GM20431 (cell line): ENCODE data around the gene ZPR1.
"Not testable (repeated sequence)": the region's sequence is repeated elsewhere in the genome, so short reads cannot be mapped to it uniquely, and the experiment has no call there.

Experiments
- in situ Hi-C: fragments of 300-500 bp; cut with MseI, MboI; formaldehyde crosslinking; loops from one replicate; pipeline ENCODE4 v1.15.0; 2020; ENCODE audit warnings: low sequenced_read_pairs; ENCODE audit not compliant: unreplicated experiment

ZPR1 gene, protein sequence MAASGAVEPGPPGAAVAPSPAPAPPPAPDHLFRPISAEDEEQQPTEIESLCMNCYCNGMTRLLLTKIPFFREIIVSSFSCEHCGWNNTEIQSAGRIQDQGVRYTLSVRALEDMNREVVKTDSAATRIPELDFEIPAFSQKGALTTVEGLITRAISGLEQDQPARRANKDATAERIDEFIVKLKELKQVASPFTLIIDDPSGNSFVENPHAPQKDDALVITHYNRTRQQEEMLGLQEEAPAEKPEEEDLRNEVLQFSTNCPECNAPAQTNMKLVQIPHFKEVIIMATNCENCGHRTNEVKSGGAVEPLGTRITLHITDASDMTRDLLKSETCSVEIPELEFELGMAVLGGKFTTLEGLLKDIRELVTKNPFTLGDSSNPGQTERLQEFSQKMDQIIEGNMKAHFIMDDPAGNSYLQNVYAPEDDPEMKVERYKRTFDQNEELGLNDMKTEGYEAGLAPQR

DNA sequence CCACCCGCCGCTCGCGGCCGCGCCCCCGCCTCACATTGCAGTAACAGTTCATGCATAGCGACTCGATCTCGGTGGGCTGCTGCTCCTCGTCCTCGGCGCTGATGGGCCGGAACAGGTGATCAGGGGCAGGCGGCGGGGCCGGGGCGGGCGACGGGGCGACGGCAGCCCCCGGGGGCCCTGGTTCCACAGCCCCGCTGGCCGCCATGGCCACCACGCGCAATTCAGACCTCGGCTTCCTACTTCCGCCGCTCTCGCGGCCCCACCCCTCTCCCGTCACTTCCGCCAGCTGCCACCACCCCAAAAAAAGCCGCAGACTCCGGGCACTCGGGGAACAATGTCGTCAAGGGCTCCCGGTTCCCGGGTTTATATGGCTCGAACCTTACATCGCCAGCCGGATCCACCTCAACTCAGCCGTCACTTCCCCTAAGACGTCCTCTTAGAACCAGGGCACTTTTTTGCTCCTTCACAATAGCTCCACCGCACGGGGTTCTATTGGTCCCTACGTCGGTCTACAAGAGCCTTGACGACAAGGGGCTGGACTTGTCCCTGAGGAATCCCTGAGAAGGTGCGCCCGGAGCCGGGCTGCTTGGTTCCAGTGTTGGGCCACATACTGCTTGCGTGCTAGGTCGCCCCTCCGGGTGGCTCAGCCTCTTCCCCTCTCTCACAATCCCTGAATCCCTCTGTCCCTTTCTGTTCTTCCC is at the start of gene ZPR1:
Gene ZPR1, minus strand, starts transcription at position 238 of the 701 bp plus-strand sequence. Its CDS starts 33 bp downstream, at position 205.
- in situ Hi-C loops: loop anchor here (25.0 kb wide), 1 partner anchor 324 kb away; no protein-coding TSS in a partner anchor

DNA sequence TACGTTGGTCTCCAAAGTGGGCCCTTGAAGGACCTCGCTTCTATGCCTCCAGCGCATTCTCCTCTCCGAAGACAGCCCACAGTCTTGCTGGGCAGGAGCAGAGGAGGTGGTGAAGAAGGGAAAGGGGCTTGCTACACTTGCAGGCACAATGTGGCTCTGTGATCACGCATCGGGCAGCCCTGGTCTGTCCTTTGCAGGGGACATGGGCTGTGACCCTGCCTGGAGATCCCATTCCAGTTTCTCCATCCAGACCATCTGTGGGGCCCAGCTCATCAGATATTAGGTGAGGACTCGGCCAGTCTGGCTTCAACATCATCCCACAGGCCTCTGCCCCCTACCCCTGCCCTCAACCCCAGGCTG is 48.8 kb upstream of the ZPR1 start:
- in situ Hi-C loops: no loop called here

DNA sequence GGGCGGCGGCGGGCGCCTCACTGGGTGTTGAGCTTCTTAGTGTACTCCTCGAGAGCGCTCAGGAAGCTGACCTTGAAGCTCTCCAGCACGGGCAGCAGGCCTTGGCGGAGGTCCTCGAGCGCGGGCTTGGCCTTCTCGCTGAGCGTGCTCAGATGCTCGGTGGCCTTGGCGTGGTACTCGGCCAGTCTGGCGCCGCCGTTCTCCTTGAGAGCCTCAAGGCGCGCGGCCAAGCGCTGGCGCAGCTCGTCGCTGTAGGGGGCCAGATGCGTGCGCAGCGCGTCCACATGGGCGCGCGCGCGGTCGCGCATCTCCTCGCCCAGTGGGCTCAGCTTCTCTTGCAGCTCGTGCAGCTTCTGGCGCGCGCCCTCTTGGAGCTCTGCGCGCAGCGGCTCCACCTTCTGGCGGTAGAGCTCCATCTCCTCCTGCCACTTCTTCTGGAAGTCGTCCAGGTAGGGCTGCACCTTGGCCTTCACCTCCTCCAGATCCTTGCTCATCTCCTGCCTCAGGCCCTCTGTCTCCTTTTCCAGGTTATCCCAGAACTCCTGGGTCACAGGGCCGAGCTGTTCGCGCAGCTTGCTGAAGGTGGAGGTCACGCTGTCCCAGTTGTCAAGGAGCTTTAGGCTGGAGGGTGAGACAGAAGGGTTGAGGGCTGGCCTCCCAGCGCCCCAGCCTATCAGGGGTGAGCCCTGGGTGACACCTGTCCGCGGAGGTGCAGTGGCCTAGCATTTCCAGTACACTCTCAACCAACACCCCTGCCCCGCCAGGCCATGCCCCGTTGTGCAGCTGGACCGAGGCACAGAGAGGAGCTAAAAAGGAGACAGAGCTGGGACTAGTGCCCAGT is 48.2 kb upstream of the ZPR1 start:
- in situ Hi-C loops: no loop called here

- in situ Hi-C loops: no loop called here
These were observed 47.4 kb upstream of the ZPR1 start for GRCh38 chr11:116835042-116835772.

GRCh38 chr11:116834535-116835041 is 46.8 kb upstream of the ZPR1 start:
- in situ Hi-C loops: not testable (repeated sequence)

- in situ Hi-C loops: no loop called here
These were observed 46.2 kb upstream of the ZPR1 start for GRCh38 chr11:116833816-116834534.

GRCh38 chr11:116833491-116833815 is 45.6 kb upstream of the ZPR1 start:
- in situ Hi-C loops: no loop called here

- in situ Hi-C loops: no loop called here
These were observed 44.8 kb upstream of the ZPR1 start for GRCh38 chr11:116832350-116833290.

GRCh38 chr11:116831790-116832349 is 44.0 kb upstream of the ZPR1 start:
- in situ Hi-C loops: no loop called here

DNA sequence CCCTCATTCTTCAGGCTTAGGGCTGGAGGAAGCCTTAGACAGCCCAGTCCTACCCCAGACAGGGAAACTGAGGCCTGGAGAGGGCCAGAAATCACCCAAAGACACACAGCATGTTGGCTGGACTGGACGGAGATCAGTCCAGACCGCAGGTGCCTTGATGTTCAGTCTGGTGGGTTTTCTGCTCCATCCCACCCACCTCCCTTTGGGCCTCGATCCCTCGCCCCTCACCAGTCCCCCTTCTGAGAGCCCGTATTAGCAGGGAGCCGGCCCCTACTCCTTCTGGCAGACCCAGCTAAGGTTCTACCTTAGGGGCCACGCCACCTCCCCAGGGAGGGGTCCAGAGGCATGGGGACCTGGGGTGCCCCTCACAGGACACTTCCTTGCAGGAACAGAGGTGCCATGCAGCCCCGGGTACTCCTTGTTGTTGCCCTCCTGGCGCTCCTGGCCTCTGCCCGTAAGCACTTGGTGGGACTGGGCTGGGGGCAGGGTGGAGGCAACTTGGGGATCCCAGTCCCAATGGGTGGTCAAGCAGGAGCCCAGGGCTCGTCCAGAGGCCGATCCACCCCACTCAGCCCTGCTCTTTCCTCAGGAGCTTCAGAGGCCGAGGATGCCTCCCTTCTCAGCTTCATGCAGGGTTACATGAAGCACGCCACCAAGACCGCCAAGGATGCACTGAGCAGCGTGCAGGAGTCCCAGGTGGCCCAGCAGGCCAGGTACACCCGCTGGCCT is 42.5 kb upstream of the ZPR1 start:
- in situ Hi-C loops: no loop called here

DNA sequence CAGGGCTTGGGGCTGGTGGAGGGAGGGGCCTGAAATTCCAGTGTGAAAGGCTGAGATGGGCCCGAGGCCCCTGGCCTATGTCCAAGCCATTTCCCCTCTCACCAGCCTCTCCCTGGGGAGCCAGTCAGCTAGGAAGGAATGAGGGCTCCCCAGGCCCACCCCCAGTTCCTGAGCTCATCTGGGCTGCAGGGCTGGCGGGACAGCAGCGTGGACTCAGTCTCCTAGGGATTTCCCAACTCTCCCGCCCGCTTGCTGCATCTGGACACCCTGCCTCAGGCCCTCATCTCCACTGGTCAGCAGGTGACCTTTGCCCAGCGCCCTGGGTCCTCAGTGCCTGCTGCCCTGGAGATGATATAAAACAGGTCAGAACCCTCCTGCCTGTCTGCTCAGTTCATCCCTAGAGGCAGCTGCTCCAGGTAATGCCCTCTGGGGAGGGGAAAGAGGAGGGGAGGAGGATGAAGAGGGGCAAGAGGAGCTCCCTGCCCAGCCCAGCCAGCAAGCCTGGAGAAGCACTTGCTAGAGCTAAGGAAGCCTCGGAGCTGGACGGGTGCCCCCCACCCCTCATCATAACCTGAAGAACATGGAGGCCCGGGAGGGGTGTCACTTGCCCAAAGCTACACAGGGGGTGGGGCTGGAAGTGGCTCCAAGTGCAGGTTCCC is 41.8 kb upstream of the ZPR1 start, which contains the start of gene APOC3:
Gene APOC3, plus strand, starts transcription at position 383 of the 659 bp plus-strand sequence. CDS start 676 bp downstream, outside the sequence.
- in situ Hi-C loops: no loop called here

DNA sequence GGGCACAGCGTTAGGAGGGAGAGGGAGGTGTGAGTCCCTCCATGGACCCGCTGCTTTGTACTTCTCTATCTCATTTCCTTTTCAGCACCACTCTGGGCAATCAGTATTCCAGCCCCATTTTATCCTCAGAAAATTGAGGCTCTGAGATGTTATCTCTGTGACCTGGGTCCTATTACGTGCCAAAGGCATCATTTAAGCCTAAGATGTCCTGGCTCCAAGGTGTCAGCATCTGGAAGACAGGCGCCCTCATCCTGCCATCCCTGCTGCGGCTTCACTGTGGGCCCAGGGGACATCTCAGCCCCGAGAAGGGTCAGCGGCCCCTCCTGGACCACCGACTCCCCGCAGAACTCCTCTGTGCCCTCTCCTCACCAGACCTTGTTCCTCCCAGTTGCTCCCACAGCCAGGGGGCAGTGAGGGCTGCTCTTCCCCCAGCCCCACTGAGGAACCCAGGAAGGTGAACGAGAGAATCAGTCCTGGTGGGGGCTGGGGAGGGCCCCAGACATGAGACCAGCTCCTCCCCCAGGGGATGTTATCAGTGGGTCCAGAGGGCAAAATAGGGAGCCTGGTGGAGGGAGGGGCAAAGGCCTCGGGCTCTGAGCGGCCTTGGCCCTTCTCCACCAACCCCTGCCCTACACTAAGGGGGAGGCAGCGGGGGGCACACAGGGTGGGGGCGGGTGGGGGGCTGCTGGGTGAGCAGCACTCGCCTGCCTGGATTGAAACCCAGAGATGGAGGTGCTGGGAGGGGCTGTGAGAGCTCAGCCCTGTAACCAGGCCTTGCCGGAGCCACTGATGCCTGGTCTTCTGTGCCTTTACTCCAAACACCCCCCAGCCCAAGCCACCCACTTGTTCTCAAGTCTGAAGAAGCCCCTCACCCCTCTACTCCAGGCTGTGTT is 41.1 kb upstream of the ZPR1 start:
- in situ Hi-C loops: no loop called here

- in situ Hi-C loops: no loop called here
These were observed 39.6 kb upstream of the ZPR1 start for GRCh38 chr11:116827461-116827860.

DNA sequence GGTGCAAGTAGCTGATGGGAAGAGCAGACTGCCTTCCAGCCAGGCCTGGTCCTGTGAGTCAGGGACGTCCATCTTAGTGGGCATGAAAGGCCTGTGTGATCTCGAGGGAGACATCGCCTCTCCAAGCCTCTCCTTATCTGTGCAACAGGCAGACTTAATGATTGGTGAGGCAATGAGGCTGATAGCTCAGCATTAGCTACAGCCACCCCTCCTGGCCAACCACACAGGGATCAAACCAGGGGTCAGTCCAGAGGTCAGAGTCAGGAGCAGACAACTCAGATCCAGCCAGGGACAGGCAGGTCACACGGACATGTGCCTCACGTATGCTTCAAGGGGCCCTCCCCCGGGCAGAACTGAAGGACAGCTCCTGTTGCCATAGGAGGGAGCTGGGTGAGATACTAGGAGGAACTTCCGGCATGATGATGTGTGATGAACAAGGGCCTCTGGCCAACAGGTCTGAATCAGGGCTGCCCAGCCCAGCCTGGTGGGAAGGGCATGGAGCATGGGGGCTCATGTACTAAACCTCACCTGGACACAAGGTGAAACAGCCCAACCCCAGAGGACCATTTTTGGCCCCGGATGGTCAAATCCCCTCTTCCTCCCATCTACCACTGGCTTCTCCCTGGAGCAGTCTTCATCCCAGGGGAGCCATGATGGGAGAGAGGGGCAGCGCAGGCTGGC is 39.1 kb upstream of the ZPR1 start:
- in situ Hi-C loops: no loop called here
